ENCODE measurements around the gene UBR4.

- TF ChIP-seq, protein P1, sequence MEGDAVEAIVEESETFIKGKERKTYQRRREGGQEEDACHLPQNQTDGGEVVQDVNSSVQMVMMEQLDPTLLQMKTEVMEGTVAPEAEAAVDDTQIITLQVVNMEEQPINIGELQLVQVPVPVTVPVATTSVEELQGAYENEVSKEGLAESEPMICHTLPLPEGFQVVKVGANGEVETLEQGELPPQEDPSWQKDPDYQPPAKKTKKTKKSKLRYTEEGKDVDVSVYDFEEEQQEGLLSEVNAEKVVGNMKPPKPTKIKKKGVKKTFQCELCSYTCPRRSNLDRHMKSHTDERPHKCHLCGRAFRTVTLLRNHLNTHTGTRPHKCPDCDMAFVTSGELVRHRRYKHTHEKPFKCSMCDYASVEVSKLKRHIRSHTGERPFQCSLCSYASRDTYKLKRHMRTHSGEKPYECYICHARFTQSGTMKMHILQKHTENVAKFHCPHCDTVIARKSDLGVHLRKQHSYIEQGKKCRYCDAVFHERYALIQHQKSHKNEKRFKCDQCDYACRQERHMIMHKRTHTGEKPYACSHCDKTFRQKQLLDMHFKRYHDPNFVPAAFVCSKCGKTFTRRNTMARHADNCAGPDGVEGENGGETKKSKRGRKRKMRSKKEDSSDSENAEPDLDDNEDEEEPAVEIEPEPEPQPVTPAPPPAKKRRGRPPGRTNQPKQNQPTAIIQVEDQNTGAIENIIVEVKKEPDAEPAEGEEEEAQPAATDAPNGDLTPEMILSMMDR (IDR thresholded peaks at IDR 0.05; ENCODE audit: poor library complexity, severe bottlenecking), result peak; percentile 18
- TF ChIP-seq EZH2 (IDR thresholded peaks at IDR 0.05; ENCODE audit: borderline replicate concordance, insufficient read depth, low read length, poor library complexity, severe bottlenecking), result no peak
- TF ChIP-seq TAF1 (IDR thresholded peaks at IDR 0.05; ENCODE audit: low read depth), result peak; percentile 86
- TF ChIP-seq, protein P2, sequence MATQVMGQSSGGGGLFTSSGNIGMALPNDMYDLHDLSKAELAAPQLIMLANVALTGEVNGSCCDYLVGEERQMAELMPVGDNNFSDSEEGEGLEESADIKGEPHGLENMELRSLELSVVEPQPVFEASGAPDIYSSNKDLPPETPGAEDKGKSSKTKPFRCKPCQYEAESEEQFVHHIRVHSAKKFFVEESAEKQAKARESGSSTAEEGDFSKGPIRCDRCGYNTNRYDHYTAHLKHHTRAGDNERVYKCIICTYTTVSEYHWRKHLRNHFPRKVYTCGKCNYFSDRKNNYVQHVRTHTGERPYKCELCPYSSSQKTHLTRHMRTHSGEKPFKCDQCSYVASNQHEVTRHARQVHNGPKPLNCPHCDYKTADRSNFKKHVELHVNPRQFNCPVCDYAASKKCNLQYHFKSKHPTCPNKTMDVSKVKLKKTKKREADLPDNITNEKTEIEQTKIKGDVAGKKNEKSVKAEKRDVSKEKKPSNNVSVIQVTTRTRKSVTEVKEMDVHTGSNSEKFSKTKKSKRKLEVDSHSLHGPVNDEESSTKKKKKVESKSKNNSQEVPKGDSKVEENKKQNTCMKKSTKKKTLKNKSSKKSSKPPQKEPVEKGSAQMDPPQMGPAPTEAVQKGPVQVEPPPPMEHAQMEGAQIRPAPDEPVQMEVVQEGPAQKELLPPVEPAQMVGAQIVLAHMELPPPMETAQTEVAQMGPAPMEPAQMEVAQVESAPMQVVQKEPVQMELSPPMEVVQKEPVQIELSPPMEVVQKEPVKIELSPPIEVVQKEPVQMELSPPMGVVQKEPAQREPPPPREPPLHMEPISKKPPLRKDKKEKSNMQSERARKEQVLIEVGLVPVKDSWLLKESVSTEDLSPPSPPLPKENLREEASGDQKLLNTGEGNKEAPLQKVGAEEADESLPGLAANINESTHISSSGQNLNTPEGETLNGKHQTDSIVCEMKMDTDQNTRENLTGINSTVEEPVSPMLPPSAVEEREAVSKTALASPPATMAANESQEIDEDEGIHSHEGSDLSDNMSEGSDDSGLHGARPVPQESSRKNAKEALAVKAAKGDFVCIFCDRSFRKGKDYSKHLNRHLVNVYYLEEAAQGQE (IDR thresholded peaks at IDR 0.05; ENCODE audit: borderline replicate concordance), result peak; percentile 80
- TF ChIP-seq EP300 (conservative IDR thresholded peaks at IDR 0.05; ENCODE audit: poor library complexity, severe bottlenecking), result peak; percentile 40
- TF ChIP-seq POLR2AphosphoS5 (IDR thresholded peaks at IDR 0.05), result peak; percentile 90
- no peak for TF ChIP-seq RAD21 (conservative IDR thresholded peaks at IDR 0.05)
- peak; percentile 55 for TF ChIP-seq SMC3 (conservative IDR thresholded peaks at IDR 0.05; ENCODE audit: poor library complexity)
- peak; percentile 100 for TF ChIP-seq MXI1 (conservative IDR thresholded peaks at IDR 0.05; ENCODE audit: poor library complexity, severe bottlenecking)
Measured at GRCh38 chr1:19251305-19252196, 41.5 kb upstream of the UBR4 start, which contains the start of the genes EMC1 and MRTO4.
